GM19193 (cell line): Measurements from ENCODE around the gene DNLZ.

Source experiments
- POLR2A ChIP-seq: IDR thresholded peaks from 4 replicates; pipeline ENCODE4 v1.6.1; 2011; ENCODE audit not compliant: insufficient read depth, insufficient read length; ENCODE audit errors: extremely low read depth

The DNLZ gene

DNA sequence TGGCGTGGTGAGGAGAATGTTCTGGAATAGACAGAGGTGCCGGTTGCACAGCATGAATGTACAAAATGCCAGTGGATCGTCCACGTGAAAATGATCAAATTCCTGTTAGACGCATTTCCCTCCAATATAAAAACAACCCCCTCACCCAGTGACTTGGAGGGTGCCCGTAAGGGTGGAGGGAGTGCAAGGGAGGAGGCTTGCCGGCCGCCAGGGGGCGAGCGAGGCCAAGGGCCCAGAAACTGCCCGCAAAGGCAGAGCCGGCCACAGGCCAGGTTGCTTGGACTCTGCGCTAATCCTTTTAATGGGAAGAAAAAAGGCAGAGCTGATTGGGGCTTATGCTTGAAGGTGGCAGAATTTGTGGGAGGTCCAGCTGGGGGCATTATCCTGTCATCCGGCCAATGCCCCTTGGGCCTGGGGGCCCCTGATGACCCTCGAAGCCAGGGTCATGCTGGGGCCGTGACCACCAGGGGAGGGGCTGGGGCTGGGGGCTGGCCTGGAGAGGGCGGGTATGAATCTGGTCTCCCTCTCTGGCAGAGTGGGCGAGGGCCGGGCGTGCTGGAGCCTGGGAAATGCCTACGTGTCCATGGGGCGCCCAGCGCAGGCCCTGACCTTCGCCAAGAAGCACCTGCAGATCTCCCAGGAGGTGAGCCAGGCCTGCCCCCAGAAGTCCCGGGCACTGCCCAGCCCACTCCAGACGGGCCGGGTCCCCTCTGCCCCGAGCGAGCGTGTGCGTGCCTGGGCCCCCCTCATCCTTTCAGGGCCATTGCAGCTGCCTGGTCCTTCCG lies 24.2 kb downstream of the DNLZ start:
- TF ChIP-seq POLR2A: no peak

DNA sequence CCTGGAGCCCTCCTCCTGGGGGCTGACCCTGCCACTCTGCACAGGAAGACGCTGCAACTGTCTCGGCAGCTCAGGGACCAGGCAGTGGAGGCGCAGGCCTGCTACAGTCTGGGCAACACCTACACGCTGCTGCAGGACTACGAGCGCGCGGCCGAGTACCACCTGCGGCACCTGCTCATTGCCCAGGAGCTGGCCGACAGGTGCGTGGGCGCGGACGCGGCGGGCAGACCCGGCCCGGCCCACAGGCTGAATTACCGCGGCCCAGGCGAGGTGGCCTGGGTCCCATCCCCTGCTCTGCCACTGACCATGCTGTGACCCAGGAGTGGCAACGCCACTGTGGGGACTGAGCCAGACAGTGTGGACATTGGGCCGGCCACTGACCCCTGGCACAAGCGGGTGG lies 25.0 kb downstream of the DNLZ start:
- no peak for TF ChIP-seq POLR2A

DNA sequence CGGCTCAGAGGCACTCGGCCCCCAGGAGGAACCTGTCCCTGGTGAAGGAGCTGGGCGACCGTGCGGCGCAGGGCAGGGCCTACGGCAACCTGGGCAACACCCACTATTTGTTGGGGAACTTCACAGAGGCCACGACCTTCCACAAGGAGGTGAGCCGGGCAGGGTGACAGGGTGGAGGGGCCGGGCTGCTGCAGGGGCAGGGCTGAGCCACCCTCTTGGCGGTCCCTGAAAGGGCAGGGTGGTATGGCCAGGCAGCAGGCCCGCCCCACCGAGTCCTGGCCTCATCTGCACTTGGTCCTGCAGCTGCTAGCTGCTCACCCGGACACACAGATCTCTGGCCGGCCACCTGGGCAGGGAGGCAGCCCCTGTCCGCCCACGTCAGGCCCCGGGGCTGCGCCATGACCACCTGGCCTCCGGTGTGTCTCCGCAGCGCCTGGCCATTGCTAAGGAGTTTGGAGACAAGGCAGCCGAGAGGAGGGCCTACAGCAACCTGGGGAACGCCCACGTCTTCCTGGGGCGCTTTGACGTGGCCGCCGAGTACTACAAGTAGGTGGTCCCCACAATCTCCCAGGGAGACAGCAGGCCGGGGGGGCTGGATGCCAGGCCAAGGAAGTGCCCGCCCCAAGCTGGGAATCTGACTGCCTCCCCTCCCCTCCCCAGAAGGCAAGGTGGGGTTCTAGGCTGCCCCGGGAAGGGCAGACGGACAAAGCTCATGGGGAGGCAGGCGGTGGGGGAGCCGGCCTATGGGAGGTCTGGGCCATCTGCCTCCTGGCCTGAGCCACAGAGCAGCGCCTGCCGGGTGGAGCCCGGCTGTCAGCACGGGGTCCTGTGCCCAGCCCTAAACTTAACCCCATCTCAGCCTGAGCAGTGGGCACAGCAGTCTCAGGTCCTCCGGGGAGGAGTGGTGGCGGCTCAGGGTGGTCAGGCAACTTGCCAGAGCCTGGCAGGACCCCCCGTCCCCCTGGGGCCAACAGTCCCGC lies 25.8 kb downstream of the DNLZ start:
- TF ChIP-seq POLR2A: no peak

DNA sequence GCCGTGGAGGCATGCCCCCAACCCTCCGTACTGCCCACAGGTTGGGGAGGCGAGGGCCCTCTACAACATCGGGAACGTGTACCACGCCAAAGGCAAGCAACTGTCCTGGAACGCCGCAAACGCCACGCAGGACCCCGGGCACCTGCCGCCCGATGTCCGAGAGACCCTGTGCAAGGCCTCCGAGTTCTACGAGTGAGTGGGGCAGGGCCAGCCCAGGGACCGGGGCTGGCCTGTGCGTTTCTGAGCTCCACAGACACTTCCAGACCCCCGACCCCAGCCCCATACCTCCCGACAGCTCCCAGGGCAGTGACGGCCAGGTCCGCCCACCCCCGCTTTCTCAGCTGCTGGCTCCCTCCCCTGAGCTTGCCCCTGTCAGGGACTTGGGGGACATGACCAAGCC lies 26.7 kb downstream of the DNLZ start:
- TF ChIP-seq POLR2A: no peak

DNA sequence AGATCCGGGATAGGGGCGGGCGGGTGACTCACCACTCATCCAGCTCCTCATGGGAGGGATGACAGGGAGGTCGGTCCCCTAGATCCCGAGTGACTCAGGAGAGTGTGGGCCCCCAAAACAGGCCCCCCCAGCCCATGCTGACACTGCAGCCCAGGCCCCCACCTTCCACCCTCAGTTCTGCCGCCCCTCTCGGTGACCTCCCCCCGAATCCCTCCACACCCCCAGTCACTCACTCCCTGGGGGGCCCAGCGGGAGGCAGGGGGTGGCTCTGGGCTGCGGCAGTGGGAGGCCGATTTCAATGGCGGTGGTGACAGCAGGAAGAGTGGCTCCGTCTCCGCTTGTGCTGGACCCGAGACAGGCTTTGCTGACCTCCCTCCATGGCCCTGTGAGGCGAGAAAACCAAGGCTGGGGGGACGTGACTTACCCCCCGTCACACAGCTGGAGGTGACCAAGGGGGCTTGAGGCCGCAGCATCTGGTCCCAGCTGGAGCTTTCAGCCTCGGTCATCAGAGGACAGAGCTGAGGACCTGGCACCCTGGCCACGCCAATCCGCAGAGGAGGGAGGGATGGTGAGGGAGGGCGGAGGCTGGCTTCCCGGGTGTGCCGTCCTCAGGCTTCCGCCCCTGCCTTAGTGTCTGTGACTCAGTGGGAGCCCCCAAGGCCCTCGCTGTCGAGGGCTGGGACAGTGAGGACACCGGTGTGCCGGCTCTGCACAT lies 27.2 kb downstream of the DNLZ start:
- TF ChIP-seq POLR2A: no peak

DNA sequence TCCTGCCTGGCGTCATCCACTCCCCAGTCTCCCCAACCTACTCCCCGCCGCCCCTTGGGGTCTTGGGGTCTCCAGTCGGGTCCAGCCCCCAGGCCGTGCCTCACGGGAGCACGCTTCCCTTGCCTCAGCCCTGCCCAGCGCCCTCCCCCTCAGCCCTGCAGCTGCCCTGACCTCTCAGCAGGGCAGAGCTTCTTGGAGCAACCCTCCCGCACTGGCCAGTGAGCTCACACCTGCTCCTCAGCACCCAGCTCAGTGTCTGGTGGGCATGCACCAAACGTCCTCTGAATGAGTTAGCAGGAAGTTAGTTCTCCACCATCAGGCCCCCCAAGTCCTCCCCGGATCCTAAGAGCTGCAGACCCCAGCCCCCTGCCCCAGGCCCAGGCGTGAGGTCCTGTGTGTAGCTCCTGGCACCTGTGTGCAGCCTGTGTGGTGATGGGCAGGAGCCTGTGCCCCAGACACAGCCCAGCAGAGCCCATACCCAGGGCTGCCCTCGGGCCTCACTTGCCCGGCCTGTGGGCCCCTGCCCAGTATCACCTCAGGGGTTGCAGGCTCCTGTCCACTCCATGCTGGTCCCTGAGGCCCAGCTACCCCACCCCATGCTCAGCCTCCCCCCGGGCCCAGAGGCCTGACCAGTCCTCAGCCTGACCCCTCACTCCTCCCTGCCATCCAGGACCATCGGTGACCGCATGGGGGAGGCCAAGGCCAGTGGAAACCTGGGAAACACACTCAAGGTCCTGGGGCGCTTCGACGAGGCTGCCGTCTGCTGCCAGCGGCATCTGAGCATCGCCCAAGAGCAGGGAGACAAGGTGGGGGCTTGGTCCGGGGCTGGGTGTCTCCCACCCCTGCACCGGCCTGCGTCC lies 28.0 kb downstream of the DNLZ start:
- TF ChIP-seq POLR2A: no peak

DNA sequence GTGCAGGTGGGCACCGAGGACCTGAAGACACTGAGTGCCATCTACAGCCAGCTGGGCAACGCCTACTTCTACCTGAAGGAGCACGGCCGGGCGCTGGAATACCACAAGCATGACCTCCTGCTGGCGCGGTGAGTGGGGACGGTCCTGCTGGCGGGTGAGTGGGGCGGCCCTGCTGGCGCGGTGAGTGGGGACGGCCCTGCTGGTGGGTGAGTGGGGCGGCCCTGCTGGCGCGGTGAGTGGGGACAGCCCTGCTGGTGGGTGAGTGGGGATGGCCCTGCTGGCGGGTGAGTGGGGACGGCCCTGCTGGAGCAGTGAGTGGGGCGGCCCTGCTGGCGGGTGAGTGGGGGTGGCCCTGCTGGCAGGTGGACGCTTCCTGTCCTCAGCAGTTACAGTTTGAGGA lies 29.0 kb downstream of the DNLZ start:
- TF ChIP-seq POLR2A: no peak

DNA sequence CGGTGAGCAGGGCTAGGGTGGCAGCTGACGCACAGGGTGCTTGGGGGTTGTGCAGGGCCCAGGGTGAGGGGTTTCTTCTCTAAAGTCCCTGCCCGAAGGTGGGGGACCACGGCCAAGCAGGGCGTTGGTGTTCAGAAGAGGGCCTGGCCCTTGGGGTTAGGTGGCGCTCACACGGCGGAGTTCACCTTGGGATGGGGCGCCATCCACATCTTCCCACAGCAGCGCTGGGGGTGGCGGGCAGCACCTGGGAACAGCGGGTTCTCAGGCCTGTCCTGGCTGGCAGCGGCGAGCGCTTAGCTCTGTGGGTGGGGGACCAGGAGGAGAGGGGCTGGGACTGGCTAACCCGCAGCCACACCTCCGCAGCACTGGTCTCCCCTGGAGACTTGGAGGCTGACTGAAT lies 30.1 kb downstream of the DNLZ start:
- TF ChIP-seq POLR2A: no peak

DNA sequence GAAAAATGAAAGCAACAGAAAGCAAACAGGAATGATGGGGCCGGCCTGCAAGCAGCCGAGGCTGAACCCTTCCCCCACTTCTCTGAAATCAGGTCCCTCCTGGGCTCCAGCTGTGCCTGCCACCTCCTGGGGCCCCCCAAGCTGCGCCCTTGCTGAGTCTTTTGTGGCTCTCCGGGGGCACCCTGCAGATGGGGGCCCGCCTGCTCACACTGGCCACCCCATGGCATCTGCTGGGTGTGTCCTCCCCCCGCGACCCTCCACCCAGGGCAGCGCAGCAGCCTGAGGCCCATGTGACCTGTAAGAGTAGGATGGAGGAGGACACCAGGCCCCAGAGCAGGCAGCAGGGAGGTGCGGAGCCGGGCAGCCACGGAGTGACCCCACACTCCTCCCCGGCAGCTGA lies 30.5 kb downstream of the DNLZ start:
- no peak for TF ChIP-seq POLR2A

DNA sequence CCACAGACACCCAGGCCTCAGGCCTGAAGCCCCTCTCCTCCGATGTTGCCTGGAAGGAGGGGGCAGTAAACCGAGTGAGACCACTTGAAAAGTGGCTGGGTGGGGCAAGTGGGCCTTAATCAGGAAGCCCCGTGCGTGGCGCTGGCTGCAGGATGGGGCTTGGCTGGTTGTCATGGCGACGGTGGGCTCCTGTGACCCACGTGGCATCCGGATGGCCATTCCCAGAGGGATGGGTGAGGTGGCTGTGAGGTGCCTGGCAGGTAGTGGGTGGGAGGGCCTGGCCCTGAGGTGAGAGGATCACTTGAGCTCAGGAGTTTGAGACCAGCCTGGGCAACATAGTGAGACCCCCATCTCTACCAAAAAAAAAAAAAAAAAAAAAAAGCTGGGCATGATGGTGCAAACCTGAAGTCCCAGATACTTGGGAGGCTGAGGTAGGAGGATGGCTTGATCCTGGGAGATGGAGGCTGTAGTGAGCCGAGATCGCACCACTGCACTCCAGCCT lies 31.0 kb downstream of the DNLZ start:
- no peak for TF ChIP-seq POLR2A

DNA sequence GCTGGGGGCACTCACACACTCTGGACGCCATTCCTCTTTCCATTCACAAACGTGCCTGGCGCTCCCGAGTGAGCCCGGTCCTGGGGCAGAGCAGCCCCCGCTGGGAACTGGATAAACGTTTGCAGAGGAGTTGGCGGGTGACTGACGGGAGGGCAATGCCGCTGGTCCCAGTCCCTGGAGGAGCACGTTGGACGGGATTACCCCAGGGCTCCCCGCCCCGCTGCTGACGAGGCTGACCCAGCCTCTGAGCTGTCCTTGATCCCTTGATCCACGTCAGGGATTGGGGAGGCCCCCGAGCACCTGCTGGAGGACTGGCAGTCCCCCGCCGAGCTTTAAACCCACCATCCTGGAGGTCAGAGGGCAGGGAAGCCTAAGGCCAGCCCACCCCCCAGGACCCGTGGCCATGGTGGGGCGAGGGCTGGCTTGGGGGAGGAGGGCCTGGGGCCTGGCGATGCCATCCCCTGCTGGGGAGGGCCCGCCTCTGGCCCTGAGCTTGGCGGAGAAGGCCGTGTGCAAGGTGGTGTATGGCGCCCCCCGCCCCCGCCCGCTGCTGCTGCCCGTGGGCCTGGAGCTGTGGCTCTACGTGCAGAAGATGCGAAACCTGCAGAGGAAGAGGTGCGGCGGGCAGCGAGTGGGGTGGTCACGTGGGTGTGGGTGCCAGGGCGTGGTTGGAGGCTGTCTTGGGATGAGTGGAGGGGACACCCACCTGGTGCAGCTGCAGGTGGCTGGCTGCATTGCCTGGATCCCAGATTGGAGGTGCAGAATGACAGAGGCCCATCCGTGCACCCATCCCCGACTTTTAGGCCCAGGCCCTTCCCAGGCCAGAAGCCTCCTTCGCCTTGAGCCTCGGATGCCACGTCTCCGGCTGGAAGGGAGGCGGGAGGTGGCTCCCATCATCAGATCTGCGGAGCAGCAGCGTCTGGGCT lies 31.7 kb downstream of the DNLZ start:
- no peak for TF ChIP-seq POLR2A

DNA sequence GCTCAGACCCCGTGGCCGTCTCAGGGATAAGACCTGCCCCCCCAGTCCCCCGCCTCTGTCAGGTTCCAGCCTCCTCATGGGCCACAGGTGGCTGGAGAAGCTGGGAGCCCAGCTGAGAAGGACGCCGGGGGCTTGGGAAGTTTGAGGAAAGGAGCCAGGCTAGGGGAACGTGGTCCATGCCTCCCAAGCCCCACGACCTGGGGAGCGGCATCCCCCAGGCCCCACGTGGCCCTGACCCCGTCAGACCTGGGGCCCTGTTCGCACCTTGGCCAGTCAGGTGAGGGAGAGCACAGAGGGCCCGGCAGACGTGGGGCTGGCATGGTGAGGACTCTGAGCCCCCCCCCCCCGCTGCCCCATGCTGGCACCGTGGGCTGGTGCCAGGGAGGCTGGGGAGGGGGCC lies 32.5 kb downstream of the DNLZ start:
- no peak for TF ChIP-seq POLR2A

DNA sequence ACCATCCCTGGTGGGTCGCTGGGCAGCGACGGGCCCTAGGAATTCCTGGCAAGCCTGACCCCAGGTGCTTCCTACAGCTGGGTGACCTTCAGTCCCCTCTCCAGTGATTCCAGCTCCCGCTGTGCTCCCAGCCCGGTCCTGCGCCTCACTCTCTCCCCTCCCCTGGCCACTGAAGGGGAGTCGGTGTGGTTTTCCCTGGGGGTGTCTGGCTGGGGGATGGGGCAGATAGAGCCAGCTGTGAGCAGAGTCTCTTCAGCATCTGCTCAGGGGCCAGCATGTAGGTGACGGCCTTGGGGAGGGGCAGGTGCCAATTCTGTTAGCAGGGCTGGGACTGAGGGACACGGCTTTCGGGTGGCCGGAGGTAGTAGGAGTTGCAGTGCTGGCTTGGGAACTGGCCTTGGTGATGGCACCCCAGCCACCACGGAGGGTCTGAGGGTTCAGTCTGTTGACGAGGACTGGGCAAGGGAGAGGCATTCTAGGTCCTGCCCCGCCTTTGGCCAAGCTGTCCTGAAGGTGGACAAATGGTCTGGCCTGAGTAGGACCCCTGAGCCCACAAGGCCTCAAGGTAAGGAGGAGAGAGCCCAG lies 33.0 kb downstream of the DNLZ start:
- TF ChIP-seq POLR2A: no peak
